IMR-90 (cell line): ENCODE results near the gene ZNF232. TPM values are rescaled to one million over a fixed set of nuclear protein-coding genes. Genes with fewer than 3 reads are reported as not detected.

Experiments used
- ATAC-seq: fragments of 200-7000 bp; cut with Tn5 transposase; 2 replicates; pipeline ENCODE4 v1.9.1; 2020; ENCODE audit warnings: low read depth, mild to moderate bottlenecking, moderate library complexity
- BruUV-seq: library from RNA; stranded (reverse); fragments of 400-500 nt; replicated peaks from 2 replicates; lab custom pipeline; 2021; lab: Mats Ljungman, UMichigan
- CTCF ChIA-PET: fragments of 300-600 bp; formaldehyde crosslinking; extraction: SDS; loops from one replicate; lab custom pipeline; 2021; ENCODE audit warnings: antibody characterized with exemption; lab: Yijun Ruan, JAX
- POLR2A ChIA-PET: fragments of 300-600 bp; sonication (Branson Sonifier 250); formaldehyde crosslinking; loops from one replicate; lab custom pipeline; 2022; ENCODE audit warnings: antibody characterized with exemption; ENCODE audit not compliant: unreplicated experiment; lab: Charles Lee
- DNase-seq: peaks from one replicate; pipeline ENCODE4 v3.0.0; 2013
- H2AFZ ChIP-seq: replicated peaks from 2 replicates; pipeline ENCODE3; 2013; ENCODE audit warnings: low read length, mild to moderate bottlenecking; ENCODE audit not compliant: poor library complexity
- H2AK5ac ChIP-seq: 2 replicates; pipeline ENCODE4 v1.6.1; 2013; ENCODE audit warnings: low read depth, low read length, inconsistent platforms
- H2AK9ac ChIP-seq: replicated peaks from 2 replicates; pipeline ENCODE3; 2013; ENCODE audit warnings: mild to moderate bottlenecking, low read depth, low read length, moderate library complexity; ENCODE audit not compliant: poor library complexity
- H2BK120ac ChIP-seq: 2 replicates; pipeline ENCODE4 v1.6.1; 2013; ENCODE audit warnings: low read depth, low read length, inconsistent platforms
- H2BK15ac ChIP-seq: 3 replicates; pipeline ENCODE4 v1.6.1; 2013; ENCODE audit warnings: low read depth, low read length, inconsistent platforms
- H2BK20ac ChIP-seq: 2 replicates; pipeline ENCODE4 v1.6.1; 2013; ENCODE audit warnings: low read depth, mild to moderate bottlenecking, inconsistent platforms, low read length, moderate library complexity
- H2BK5ac ChIP-seq: 2 replicates; pipeline ENCODE4 v1.6.1; 2013; ENCODE audit warnings: mild to moderate bottlenecking, low read depth, low read length, inconsistent platforms; ENCODE audit not compliant: poor library complexity, severe bottlenecking
- H3K14ac ChIP-seq: replicated peaks from 2 replicates; pipeline ENCODE4 v1.6.1; 2013; ENCODE audit warnings: low read depth, low read length, inconsistent platforms
- H3K18ac ChIP-seq: 2 replicates; pipeline ENCODE4 v1.6.1; 2013; ENCODE audit warnings: low read depth, low read length, control low read depth
- H3K23ac ChIP-seq: 2 replicates; pipeline ENCODE4 v1.6.1; 2013; ENCODE audit warnings: low read depth, low read length, inconsistent platforms
- H3K27ac ChIP-seq: 2 replicates; pipeline ENCODE4 v1.5.1; 2013; ENCODE audit warnings: mild to moderate bottlenecking, control low read depth, low read length; ENCODE audit not compliant: insufficient read depth
- H3K27me3 ChIP-seq: 2 replicates; pipeline ENCODE4 v1.6.1; 2013; ENCODE audit warnings: low read length; ENCODE audit not compliant: control insufficient read depth, insufficient read depth
- H3K36me3 ChIP-seq: 2 replicates; pipeline ENCODE4 v1.6.1; 2013; ENCODE audit warnings: low read length, mixed read lengths; ENCODE audit not compliant: control insufficient read depth, insufficient read depth
- H3K4ac ChIP-seq: 2 replicates; pipeline ENCODE4 v1.6.1; 2013; ENCODE audit warnings: low read depth, low read length, inconsistent platforms
- H3K4me1 ChIP-seq: 2 replicates; pipeline ENCODE4 v1.6.1; 2013; ENCODE audit warnings: low read length, mixed read lengths; ENCODE audit not compliant: control insufficient read depth, insufficient read depth
- H3K4me2 ChIP-seq: 2 replicates; pipeline ENCODE4 v1.6.1; 2013; ENCODE audit warnings: low read depth, mild to moderate bottlenecking, control low read depth, low read length, moderate library complexity
- H3K4me3 ChIP-seq: 2 replicates; pipeline ENCODE4 v1.5.1; 2013; ENCODE audit warnings: low read depth, mild to moderate bottlenecking, control low read depth, low read length, moderate library complexity; ENCODE audit not compliant: insufficient read depth
- H3K56ac ChIP-seq: 2 replicates; pipeline ENCODE4 v1.6.1; 2013; ENCODE audit warnings: low read length, inconsistent platforms; ENCODE audit not compliant: insufficient read depth; ENCODE audit errors: extremely low read depth
- H3K79me1 ChIP-seq, 2 experiments: 2 replicates each; pipeline ENCODE4 v1.6.1; 2013; ENCODE audit warnings: low read length in 2 of 2, inconsistent platforms in 1 of 2, low read depth in 1 of 2
- H3K9ac ChIP-seq: 2 replicates; pipeline ENCODE4 v1.6.1; 2013; ENCODE audit warnings: low read depth, low read length, control low read depth
- H3K9me1 ChIP-seq: 2 replicates; pipeline ENCODE4 v1.6.1; 2013; ENCODE audit warnings: low read length, inconsistent platforms; ENCODE audit not compliant: insufficient read depth
- H3K9me3 ChIP-seq: 2 replicates; pipeline ENCODE4 v1.6.1; 2013; ENCODE audit warnings: low read length; ENCODE audit not compliant: control insufficient read depth, insufficient read depth
- H4K20me1 ChIP-seq: 2 replicates; pipeline ENCODE4 v1.6.1; 2013; ENCODE audit warnings: low read length, inconsistent platforms; ENCODE audit not compliant: insufficient read depth
- H4K5ac ChIP-seq: 2 replicates; pipeline ENCODE4 v1.6.1; 2013; ENCODE audit warnings: mild to moderate bottlenecking, low read depth, low read length, control low read depth
- H4K8ac ChIP-seq, 2 experiments: 2 replicates each; pipeline ENCODE4 v1.6.1; 2013; ENCODE audit warnings: low read depth in 2 of 2, low read length in 2 of 2, control low read depth in 1 of 2, inconsistent platforms in 1 of 2
- H4K91ac ChIP-seq: 2 replicates; pipeline ENCODE4 v1.6.1; 2013; ENCODE audit warnings: low read depth, low read length, inconsistent platforms; ENCODE audit not compliant: insufficient read depth
- BHLHE40 ChIP-seq: fragments of 150-350 bp; IDR thresholded peaks from 2 replicates; pipeline ENCODE4 v1.6.1; 2016; ENCODE audit warnings: mild to moderate bottlenecking, low read depth, low read length
- MAFK ChIP-seq: IDR thresholded peaks from 2 replicates; pipeline ENCODE4 v1.6.1; 2012; ENCODE audit warnings: low read depth, low read length, improper control_type of control experiment
- MAZ ChIP-seq: IDR thresholded peaks from 2 replicates; pipeline ENCODE4 v1.6.1; 2012; ENCODE audit warnings: low read depth, mild to moderate bottlenecking, low read length, improper control_type of control experiment, moderate library complexity, borderline replicate concordance
- MXI1 ChIP-seq: IDR thresholded peaks from 2 replicates; pipeline ENCODE4 v1.6.1; 2012; ENCODE audit warnings: low read depth, mild to moderate bottlenecking, low read length, moderate library complexity, borderline replicate concordance
- RAD21 ChIP-seq: IDR thresholded peaks from 2 replicates; pipeline ENCODE4 v1.6.1; 2012; ENCODE audit warnings: low read length, improper control_type of control experiment
- RCOR1 ChIP-seq: IDR thresholded peaks from 2 replicates; pipeline ENCODE4 v1.6.1; 2012; ENCODE audit warnings: mild to moderate bottlenecking, low read length, improper control_type of control experiment; ENCODE audit not compliant: insufficient replicate concordance
- whole genome bisulfite sequencing, 2 experiments: methylation state at CpG; one replicate each; pipeline versions ENCODE4 v1.1.5 to v1.1.7; 2013; ENCODE audit warnings: missing lambda C conversion rate in 2 of 2; ENCODE audit not compliant: insufficient read length in 1 of 2; ENCODE audit errors: extremely low coverage in 2 of 2; 5-methylcytosine and 5-hydroxymethylcytosine counted together
- dilution Hi-C: fragments of 300-500 bp; cut with HindIII; formaldehyde crosslinking; loops from one replicate; pipeline ENCODE4 v1.14.3; 2018; ENCODE audit warnings: low sequenced_read_pairs; ENCODE audit not compliant: unreplicated experiment
- in situ Hi-C: fragments of 300-500 bp; cut with MboI; formaldehyde crosslinking; loops from 3 replicates; pipeline ENCODE4 v1.14.3; 2019; ENCODE audit warnings: low sequenced_read_pairs, inconsistent platforms, mixed read lengths
- intact Hi-C: fragments of 100-400 bp; cut with micrococcal nuclease; formaldehyde crosslinking; loops from 2 replicates; pipeline ENCODE4 v1.10.0; 2022
- polyA plus RNA-seq, 3 experiments: library from polyadenylated mRNA; depleted of rRNA; stranded (reverse); fragments of >200 nt; gene quantifications; 2 replicates each; pipeline ENCODE4 v1.2.3, GENCODE V29; 2012; ENCODE audit warnings: low replicate concordance in 1 of 3
- total RNA-seq: library from RNA; depleted of rRNA; stranded (reverse); fragments of >200 nt; gene quantifications from 2 replicates; pipeline ENCODE4 v1.2.3, GENCODE V29; 2012

ZNF232 gene
- total and polyA plus RNA-seq, 2 of the 4 experiments (the other 2 are of a cell fraction): 3.2 to 6.5 TPM

DNA sequence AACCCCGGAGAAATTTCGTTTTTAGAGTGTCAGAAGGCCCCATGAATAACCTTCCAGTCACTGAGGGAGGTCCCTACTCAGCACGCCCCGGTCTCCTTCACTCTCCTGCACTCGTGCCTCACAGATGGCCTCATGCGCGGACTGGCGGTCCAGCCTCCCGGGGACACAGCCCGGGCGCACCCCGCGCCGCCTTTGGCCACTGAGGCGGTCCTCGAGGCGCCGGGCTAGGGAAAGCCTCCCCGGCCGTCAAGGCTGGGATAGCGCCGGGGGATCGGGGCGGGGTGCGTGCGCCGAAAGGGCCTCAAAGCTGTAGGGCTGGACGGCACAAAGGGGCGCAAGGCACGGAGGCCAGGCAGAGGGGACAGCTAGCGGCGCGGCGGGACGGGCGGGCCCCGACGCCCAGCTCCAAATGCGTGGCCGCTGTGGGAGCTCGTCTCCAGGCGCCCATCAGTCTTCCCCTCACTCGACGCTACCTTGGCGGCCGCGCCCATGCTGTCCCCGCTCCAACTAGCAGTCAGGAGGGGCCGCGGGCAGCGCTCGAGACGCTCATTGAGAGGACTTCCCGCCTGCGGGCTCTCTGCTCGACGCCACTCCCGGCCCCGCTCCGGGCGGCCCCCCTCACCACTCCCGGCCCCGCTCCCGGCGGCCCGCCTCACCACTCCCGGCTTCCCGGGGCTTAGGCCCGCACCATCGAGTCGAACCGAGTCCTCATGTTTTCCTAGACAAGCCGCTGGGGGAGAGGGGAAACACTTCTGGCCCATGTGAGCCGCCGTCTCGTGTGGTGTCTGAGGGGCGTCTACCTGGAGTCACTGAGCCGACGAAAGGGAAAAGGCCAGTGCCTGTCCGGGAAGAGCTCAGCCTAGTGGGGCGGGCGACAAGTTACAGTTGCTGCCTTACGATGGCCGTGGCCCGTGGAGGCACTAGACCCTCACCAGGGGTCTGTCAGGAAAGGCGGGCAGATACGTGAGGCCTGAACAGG, 4.3 kb upstream of the ZNF232 start, which contains the start of gene USP6 (continued):
- TF ChIP-seq RCOR1: no peak

GRCh38 chr17:5110816-5111215, 862 bp downstream of the ZNF232 start:
- POLR2A ChIA-PET: no interaction called here
- H3K79me1 ChIP-seq: peaks cover 10 to 20% of the 10 kb centered on the region in 2 experiments
- H3K9me1 ChIP-seq: no peaks in the 10 kb centered on the region
- H2BK20ac ChIP-seq: no peak overlapping the region
- H2BK120ac ChIP-seq: no peak overlapping the region
- dilution Hi-C loops (no loop called here), in situ Hi-C loops (no loop called here), intact Hi-C loops (no loop called here)
- no peak overlapping the region for H2BK15ac ChIP-seq
- H2AFZ ChIP-seq: peak overlapping the region; percentile 99
- 0 out of 2 replicates have a peak overlapping the region, but pooled peaks have one; percentile 55 for H3K4ac ChIP-seq
- peaks cover 21% of the 10 kb centered on the region for H3K36me3 ChIP-seq
- H4K91ac ChIP-seq: no peak overlapping the region
- H3K4me3 ChIP-seq: peak overlapping the region; percentile 78
- H3K56ac ChIP-seq: no peak overlapping the region
- TF ChIP-seq BHLHE40 (no peak), MAZ (no peak), RCOR1 (no peak), MAFK (no peak), RAD21 (no peak), MXI1 (no peak)
- no peak overlapping the region for H3K14ac ChIP-seq
- 57% methylated on average over 3 of the region's 8 CpGs; no CpG with 5 or more reads in 1 of the 2 experiments for WGBS, 2 experiments
- H4K8ac ChIP-seq: peak overlapping the region; percentile 2 to 71; a peak in 2 of 4 replicates
- no peak overlapping the region for H2BK5ac ChIP-seq
- no peaks in the 10 kb centered on the region for H4K20me1 ChIP-seq
- no peak overlapping the region for H3K18ac ChIP-seq
- H3K23ac ChIP-seq: peak overlapping the region; percentile 18; the same call in 1 of the 2 replicates
- no peak overlapping the region for H2AK5ac ChIP-seq
- H3K9ac ChIP-seq: peak overlapping the region; percentile 55; the same call in 1 of the 2 replicates
- DNase-seq (no peak), ATAC-seq (no peak)
- no peak overlapping the region for H4K5ac ChIP-seq
- BruUV-seq: no TSS peak
- CTCF ChIA-PET: interaction anchor here (0.7 kb wide), 1 partner anchor 15 kb away, joined by 3 read pairs; no protein-coding TSS in a partner anchor
- peaks cover 7% of the 10 kb centered on the region; the same call in 1 of the 2 replicates for H3K27me3 ChIP-seq
- peak overlapping the region; percentile 70 for H3K4me2 ChIP-seq
- no peaks in the 10 kb centered on the region for H3K4me1 ChIP-seq
- H3K9me3 ChIP-seq: peaks cover 14% of the 10 kb centered on the region
- H2AK9ac ChIP-seq: peak overlapping the region; percentile 85
- H3K27ac ChIP-seq: no peak overlapping the region
